HL-60 (cell line): Measurements from ENCODE around the gene TLE3.

Source experiments
- CTCF ChIP-seq: IDR thresholded peaks from one replicate; pipeline ENCODE4 v1.5.1; 2011; ENCODE audit warnings: low read length, control low read depth, inconsistent platforms; ENCODE audit not compliant: insufficient read depth
- POLR2AphosphoS5 ChIP-seq: IDR thresholded peaks from 2 replicates; pipeline ENCODE4 v1.6.1; 2012; ENCODE audit warnings: low read depth
- REST ChIP-seq: IDR thresholded peaks from 2 replicates; pipeline ENCODE4 v1.6.1; 2012; ENCODE audit warnings: low read depth; ENCODE audit not compliant: insufficient replicate concordance

GRCh38 chr15:70067011-70067410, 30.7 kb downstream of the TLE3 start:
- TF ChIP-seq CTCF (no peak), POLR2AphosphoS5 (no peak), REST (no peak)
